ENCODE measurements around the gene MOB2.

MOB2 gene

GRCh38 chr11:1469911-1470680 is 16.5 kb downstream of the MOB2 start:
- no peak for DNase-seq

- no peak for DNase-seq
These were observed 17.2 kb downstream of the MOB2 start for GRCh38 chr11:1469287-1469910.

GRCh38 chr11:1468473-1469066 is 18.0 kb downstream of the MOB2 start:
- DNase-seq, result no peak

- DNase-seq, result no peak
These were observed 18.6 kb downstream of the MOB2 start for GRCh38 chr11:1468002-1468401.

GRCh38 chr11:1467270-1467669 is 19.3 kb downstream of the MOB2 start:
- no peak for DNase-seq

GRCh38 chr11:1466784-1467183 is 19.8 kb downstream of the MOB2 start:
- DNase-seq, result no peak

GRCh38 chr11:1463056-1463455 is 23.5 kb downstream of the MOB2 start:
- no peak for DNase-seq

GRCh38 chr11:1462698-1462975 is 23.9 kb downstream of the MOB2 start:
- no peak for DNase-seq

- no peak for DNase-seq
These were observed 24.5 kb downstream of the MOB2 start for GRCh38 chr11:1461826-1462697.

GRCh38 chr11:1460986-1461825 is 25.4 kb downstream of the MOB2 start:
- no peak for DNase-seq

GRCh38 chr11:1460396-1460985 is 26.1 kb downstream of the MOB2 start:
- no peak for DNase-seq

- no peak for DNase-seq
These were observed 26.7 kb downstream of the MOB2 start for GRCh38 chr11:1459764-1460395.

- DNase-seq, result no peak
These were observed 27.4 kb downstream of the MOB2 start for GRCh38 chr11:1459219-1459575.

- no peak for DNase-seq
These were observed 28.0 kb downstream of the MOB2 start for GRCh38 chr11:1458340-1459218.

- no peak for DNase-seq
These were observed 28.7 kb downstream of the MOB2 start for GRCh38 chr11:1457856-1458255.

- DNase-seq, result no peak
These were observed 29.3 kb downstream of the MOB2 start for GRCh38 chr11:1457326-1457680.

- no peak for DNase-seq
These were observed 29.8 kb downstream of the MOB2 start for GRCh38 chr11:1456596-1457325.

GRCh38 chr11:1456176-1456575 is 30.4 kb downstream of the MOB2 start:
- no peak for DNase-seq

- DNase-seq, result no peak
These were observed 30.9 kb downstream of the MOB2 start for GRCh38 chr11:1455763-1456060.

- DNase-seq, result no peak
These were observed 31.4 kb downstream of the MOB2 start for GRCh38 chr11:1455032-1455762.

Data from NCI-H1694 (cell line).